ENCODE measurements around the gene IFT74.

GRCh38 chr9:26949637-26950069, 6.6 kb upstream of the IFT74 start:
- TF ChIP-seq CTCF (IDR thresholded peaks at IDR 0.05) (no peak), POLR2A (IDR thresholded peaks at IDR 0.05) (no peak)

Data from adrenal gland (tissue), 5 donors.